ENCODE data around the gene RFXANK.
A peak's percentile ranks its signal among the peaks of the same experiment; 100 is the strongest.

The RFXANK gene

DNA sequence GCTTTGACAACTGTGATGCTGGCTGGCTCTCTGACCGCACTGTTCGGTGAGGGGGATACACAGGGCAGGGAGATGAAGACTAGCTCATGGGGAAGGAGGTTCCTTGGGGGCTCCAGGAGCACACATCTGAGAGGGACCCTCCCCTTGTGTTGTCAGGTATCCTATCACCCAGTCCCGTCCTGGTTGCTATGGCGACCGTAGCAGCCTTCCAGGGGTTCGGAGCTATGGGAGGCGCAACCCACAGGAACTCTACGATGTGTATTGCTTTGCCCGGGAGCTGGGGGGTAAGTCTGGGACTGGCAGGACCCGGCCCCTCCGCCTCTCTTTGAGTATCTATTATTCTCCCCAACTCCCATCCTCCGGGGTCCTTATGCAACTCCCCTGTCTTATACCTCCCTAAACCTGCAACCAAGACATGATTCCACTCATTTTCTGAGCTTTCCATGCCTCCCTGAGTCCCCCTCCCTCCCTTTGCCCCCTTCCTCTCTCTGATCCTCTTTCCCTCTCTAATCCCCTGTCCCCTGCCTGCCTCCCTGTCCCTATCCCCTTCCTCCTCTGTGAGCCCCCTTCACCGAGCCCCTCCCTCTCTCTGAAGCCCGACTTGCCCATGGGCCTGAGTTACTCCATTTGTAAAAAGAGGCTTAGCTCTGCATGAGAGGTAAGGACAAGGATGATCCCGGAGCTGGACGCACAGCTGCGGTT is 32.2 kb downstream of the RFXANK start:
- no peak overlapping the region for H3K4me3 ChIP-seq (ENCODE audit: low read depth, low read length)
- no peak for DNase-seq (ENCODE audit: low read depth)
- TF ChIP-seq, protein P1, sequence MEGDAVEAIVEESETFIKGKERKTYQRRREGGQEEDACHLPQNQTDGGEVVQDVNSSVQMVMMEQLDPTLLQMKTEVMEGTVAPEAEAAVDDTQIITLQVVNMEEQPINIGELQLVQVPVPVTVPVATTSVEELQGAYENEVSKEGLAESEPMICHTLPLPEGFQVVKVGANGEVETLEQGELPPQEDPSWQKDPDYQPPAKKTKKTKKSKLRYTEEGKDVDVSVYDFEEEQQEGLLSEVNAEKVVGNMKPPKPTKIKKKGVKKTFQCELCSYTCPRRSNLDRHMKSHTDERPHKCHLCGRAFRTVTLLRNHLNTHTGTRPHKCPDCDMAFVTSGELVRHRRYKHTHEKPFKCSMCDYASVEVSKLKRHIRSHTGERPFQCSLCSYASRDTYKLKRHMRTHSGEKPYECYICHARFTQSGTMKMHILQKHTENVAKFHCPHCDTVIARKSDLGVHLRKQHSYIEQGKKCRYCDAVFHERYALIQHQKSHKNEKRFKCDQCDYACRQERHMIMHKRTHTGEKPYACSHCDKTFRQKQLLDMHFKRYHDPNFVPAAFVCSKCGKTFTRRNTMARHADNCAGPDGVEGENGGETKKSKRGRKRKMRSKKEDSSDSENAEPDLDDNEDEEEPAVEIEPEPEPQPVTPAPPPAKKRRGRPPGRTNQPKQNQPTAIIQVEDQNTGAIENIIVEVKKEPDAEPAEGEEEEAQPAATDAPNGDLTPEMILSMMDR (IDR thresholded peaks at IDR 0.05; ENCODE audit: low read depth, low read length, missing control alignments), result no peak

DNA sequence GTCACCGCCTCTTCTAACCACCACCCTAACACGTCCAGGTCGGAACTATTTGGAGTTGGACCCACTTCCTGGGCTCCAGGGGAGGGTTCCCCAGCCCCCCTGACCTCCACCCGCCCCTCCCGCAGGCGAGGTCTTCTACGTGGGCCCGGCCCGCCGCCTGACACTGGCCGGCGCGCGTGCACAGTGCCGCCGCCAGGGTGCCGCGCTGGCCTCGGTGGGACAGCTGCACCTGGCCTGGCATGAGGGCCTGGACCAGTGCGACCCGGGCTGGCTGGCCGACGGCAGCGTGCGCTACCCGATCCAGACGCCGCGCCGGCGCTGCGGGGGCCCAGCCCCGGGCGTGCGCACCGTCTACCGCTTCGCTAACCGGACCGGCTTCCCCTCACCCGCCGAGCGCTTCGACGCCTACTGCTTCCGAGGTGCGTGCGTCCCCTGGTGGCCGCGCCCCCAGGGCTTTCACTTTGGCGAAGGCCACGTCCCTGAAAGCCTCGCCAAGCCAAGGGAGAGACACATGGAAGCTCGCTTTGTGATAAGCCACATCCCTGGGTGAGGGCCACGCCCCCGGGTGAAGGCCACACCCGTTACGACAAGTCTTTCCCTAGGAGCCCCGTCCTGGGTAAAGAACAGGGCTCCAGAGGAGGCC is 32.9 kb downstream of the RFXANK start:
- peak overlapping the region; percentile 46 for H3K4me3 ChIP-seq (ENCODE audit: low read depth, low read length)
- TF ChIP-seq, protein P1 (IDR thresholded peaks at IDR 0.05; ENCODE audit: low read depth, low read length, missing control alignments), result peak; percentile 76
- DNase-seq (ENCODE audit: low read depth), result peak; percentile 18

DNA sequence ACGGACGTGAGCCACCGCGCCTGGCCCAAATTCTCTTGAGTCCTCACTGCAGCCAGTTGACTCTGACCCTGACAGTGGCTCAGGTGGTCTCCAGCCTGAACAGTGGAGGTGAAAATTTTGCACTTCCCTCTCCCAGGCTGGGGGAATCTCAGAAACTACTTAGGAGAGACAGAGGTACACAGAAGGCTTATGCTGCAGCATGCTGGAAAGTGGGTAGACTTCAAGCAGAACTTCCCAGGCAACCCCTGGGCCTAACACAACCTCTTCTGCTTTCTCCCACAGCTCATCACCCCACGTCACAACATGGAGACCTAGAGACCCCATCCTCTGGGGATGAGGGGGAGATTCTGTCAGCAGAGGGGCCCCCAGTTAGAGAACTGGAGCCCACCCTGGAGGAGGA is 34.1 kb downstream of the RFXANK start:
- TF ChIP-seq, protein P1 (IDR thresholded peaks at IDR 0.05; ENCODE audit: low read depth, low read length, missing control alignments), result no peak
- DNase-seq (ENCODE audit: low read depth), result no peak
- H3K4me3 ChIP-seq (ENCODE audit: low read depth, low read length), result no peak overlapping the region

DNA sequence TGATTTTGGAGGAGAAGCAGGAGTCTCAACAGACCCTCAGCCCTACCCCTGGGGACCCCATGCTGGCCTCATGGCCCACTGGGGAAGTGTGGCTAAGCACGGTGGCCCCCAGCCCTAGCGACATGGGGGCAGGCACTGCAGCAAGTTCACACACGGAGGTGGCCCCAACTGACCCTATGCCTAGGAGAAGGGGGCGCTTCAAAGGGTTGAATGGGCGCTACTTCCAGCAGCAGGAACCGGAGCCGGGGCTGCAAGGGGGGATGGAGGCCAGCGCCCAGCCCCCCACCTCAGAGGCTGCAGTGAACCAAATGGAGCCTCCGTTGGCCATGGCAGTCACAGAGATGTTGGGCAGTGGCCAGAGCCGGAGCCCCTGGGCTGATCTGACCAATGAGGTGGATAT is 34.6 kb downstream of the RFXANK start:
- H3K4me3 ChIP-seq (ENCODE audit: low read depth, low read length), result no peak overlapping the region
- no peak for DNase-seq (ENCODE audit: low read depth)
- TF ChIP-seq, protein P1 (IDR thresholded peaks at IDR 0.05; ENCODE audit: low read depth, low read length, missing control alignments), result no peak

DNA sequence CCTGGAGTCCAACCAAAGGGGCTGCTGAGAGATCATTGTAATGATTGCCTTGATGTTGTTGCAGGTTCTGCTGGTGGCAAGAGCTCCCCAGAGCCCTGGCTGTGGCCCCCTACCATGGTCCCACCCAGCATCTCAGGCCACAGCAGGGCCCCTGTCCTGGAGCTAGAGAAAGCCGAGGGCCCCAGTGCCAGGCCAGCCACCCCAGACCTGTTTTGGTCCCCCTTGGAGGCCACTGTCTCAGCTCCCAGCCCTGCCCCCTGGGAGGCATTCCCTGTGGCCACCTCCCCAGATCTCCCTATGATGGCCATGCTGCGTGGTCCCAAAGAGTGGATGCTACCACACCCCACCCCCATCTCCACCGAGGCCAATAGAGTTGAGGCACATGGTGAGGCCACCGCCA is 35.2 kb downstream of the RFXANK start:
- H3K4me3 ChIP-seq (ENCODE audit: low read depth, low read length), result no peak overlapping the region
- DNase-seq (ENCODE audit: low read depth), result no peak
- TF ChIP-seq, protein P1 (IDR thresholded peaks at IDR 0.05; ENCODE audit: low read depth, low read length, missing control alignments), result no peak

DNA sequence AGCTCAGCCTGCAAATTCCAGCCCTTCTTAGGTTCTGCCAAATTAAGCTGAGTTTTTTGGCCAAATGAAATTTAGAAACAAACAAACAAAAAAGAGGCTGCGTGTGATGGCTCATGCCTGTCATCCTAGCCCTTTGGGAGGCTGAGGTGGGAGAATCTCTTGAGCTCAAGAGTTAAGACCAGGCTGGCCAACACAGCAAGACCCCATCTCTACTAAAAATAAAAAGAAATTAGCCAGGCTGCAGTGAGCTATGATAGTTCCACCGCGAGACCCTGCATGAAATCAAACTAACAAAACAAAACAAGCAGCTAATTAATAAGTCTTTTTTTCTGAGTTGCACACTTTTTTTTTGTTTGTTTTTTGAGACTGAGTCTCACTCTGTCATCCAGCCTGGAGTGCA is 37.6 kb downstream of the RFXANK start:
- no peak overlapping the region for H3K4me3 ChIP-seq (ENCODE audit: low read depth, low read length)
- DNase-seq (ENCODE audit: low read depth), result no peak
- TF ChIP-seq, protein P1 (IDR thresholded peaks at IDR 0.05; ENCODE audit: low read depth, low read length, missing control alignments), result no peak

DNA sequence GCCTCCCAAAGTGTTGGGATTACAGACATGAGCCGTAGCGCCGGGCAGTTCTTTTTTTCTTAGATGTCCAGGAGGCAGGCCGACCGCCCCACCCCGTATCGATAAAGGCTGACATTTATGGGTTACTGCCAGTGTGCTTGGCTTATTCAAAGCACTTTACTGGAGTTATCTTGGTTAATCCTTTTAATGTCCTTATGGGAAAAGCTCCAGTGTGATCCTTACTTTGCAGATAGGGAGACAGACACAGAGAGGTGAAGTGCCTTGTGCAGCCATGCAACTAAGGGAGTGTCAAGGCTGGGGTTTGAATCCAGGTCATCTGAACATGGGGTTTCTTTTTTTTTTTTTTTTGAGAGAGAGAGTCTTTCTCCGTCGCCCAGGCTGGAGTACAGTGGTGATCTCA is 38.9 kb downstream of the RFXANK start:
- no peak overlapping the region for H3K4me3 ChIP-seq (ENCODE audit: low read depth, low read length)
- DNase-seq (ENCODE audit: low read depth), result no peak
- TF ChIP-seq, protein P1 (IDR thresholded peaks at IDR 0.05; ENCODE audit: low read depth, low read length, missing control alignments), result no peak

All from GM12864 (cell line).